Measurements from ENCODE around the gene MYG1.

DNA sequence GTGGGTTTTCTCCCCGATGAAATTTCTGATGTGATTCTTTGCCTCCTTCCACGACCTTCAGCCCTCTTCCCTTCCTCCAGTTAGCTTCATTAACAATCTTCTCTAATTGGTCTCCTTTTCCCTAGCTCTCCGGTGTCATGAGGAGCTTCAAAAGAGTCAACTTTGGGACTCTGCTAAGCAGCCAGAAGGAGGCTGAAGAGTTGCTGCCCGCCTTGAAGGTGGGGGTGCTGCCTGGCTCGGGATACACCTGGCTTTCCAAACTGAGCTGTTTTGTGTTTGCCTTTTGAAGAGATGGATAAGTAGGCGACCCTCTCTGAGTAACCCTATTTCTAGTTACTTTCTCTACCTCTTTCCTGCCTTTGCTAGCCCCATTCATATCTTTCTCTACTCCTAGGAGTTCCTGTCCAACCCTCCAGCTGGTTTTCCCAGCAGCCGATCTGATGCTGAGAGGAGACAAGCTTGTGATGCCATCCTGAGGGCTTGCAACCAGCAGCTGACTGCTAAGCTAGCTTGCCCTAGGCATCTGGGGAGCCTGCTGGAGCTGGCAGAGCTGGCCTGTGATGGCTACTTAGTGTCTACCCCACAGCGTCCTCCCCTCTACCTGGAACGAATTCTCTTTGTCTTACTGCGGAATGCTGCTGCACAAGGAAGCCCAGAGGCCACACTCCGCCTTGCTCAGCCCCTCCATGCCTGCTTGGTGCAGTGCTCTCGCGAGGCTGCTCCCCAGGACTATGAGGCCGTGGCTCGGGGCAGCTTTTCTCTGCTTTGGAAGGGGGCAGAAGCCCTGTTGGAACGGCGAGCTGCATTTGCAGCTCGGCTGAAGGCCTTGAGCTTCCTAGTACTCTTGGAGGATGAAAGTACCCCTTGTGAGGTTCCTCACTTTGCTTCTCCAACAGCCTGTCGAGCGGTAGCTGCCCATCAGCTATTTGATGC lies 30.6 kb upstream of the MYG1 start:
- TF ChIP-seq POLR2A (IDR thresholded peaks at IDR 0.05; ENCODE audit: low read depth, low read length): no peak
- TF ChIP-seq, protein P1, sequence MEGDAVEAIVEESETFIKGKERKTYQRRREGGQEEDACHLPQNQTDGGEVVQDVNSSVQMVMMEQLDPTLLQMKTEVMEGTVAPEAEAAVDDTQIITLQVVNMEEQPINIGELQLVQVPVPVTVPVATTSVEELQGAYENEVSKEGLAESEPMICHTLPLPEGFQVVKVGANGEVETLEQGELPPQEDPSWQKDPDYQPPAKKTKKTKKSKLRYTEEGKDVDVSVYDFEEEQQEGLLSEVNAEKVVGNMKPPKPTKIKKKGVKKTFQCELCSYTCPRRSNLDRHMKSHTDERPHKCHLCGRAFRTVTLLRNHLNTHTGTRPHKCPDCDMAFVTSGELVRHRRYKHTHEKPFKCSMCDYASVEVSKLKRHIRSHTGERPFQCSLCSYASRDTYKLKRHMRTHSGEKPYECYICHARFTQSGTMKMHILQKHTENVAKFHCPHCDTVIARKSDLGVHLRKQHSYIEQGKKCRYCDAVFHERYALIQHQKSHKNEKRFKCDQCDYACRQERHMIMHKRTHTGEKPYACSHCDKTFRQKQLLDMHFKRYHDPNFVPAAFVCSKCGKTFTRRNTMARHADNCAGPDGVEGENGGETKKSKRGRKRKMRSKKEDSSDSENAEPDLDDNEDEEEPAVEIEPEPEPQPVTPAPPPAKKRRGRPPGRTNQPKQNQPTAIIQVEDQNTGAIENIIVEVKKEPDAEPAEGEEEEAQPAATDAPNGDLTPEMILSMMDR (IDR thresholded peaks at IDR 0.05; ENCODE audit: extremely low read depth in 1 of 2, insufficient read depth in 1 of 2, low read depth in 1 of 2, low read length in 2 of 2): no peak
- no peak for TF ChIP-seq EZH2 (IDR thresholded peaks at IDR 0.05; ENCODE audit: borderline replicate concordance, low read depth, low read length, severe bottlenecking)
- no peak for TF ChIP-seq FOS (IDR thresholded peaks at IDR 0.05; ENCODE audit: borderline replicate concordance, insufficient read depth, low read length)
- TF ChIP-seq MYC (IDR thresholded peaks at IDR 0.05; ENCODE audit: low read depth, low read length): no peak
- no peak for TF ChIP-seq POLR2AphosphoS5 (IDR thresholded peaks at IDR 0.05; ENCODE audit: insufficient read depth, low read depth, low read length)
- TF ChIP-seq, protein P2, sequence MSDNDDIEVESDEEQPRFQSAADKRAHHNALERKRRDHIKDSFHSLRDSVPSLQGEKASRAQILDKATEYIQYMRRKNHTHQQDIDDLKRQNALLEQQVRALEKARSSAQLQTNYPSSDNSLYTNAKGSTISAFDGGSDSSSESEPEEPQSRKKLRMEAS (IDR thresholded peaks at IDR 0.05; ENCODE audit: insufficient read depth, insufficient read length): no peak

Measured in endothelial cell of umbilical vein (primary cell).